ENCODE results near the gene CASD1. TPM values are rescaled to one million over a fixed set of nuclear protein-coding genes. Genes with fewer than 3 reads are reported as not detected.

The CASD1 gene
- polyA plus RNA-seq, 1 donor from 2014 or later: 9.8 TPM

DNA sequence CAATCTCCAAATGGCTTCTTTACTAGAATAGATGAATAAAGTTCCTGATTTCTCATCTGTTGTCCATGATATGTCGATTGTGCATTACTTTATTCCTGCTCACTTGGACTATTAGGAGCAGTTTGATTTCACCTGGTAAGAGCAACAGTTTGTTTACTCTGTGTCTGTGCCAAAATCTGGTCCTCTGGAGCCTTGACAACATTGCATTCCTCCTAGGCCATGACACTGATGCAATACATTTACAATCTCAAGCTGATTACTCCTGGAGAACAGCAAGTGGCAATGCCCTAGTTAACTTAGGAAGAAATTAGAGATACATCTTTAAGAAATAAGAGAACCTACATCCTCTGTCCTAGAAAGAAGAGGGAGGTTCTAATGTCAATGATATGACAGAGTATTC is 74.5 kb downstream of the CASD1 start:
- H3K36me3 Mint-ChIP-seq: peaks cover 9% of the 10 kb centered on the region
- H3K27me3 Mint-ChIP-seq: no peaks in the 10 kb centered on the region
- peaks cover 0 to 1% (median 0%) of the 10 kb centered on the region in 3 donors for H3K4me1 Mint-ChIP-seq
- H3K4me3 Mint-ChIP-seq: no peak overlapping the region
- no peak overlapping the region for H3K27ac Mint-ChIP-seq
- peaks cover 0 to 5% (median 4%) of the 10 kb centered on the region in 3 donors for H3K9me3 Mint-ChIP-seq

DNA sequence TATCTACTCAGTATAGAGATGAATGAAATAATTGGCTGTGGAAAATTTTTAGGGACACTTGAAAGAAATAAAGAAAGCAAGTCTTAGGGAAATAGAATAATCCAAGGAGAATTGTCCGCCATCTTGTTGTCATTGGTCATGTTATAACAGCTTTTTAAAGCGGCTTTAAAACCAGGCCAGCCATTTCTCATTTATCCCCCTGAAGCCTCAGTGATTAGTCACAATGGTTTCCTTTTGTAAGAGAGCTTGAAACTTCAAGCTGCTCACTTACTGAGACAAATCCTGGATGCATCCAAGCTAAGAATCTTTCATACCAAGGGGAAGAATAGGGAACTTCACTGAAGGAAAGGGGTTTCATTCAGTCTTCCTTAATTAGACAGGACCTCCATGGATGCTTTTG is 78.5 kb downstream of the CASD1 start:
- Mint-ChIP-seq H3K9me3 (no peaks in the 10 kb centered on the region), H3K36me3 (no peaks in the 10 kb centered on the region), H3K4me3 (no peak overlapping the region), H3K4me1 (peaks cover 7 to 16% (median 14%) of the 10 kb centered on the region in 3 donors), H3K27me3 (no peaks in the 10 kb centered on the region), H3K27ac (no peak overlapping the region)

DNA sequence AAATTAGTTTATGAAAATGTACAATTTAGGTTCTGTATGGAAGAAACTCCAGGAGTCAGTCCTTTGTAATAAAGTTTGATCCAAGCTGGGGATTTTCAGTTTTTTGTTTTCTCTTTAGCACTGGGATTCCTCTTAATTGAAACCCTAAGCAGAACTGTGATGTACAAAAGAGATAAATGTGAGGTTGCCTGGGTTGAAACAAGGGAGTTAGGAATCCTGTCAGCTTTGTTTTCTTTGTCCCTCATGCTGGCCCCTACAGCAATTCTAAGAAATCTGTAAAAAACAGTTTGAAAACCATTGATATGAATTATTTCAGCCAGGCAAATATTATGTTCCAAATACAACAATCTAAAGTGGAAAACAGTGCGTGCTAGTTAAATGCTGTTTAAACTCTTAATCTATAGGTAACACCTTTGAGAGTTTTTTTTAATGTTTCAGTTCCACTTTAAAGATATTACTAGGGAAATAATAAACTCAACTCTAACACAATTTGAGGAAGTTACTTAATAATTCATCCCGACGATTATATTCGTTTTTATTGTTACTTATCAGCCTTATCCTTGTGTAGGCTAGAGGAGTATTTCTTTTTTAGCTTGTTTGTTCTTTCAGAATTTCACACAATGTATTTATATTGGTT is 81.0 kb downstream of the CASD1 start:
- peak overlapping the region; percentile 49 to 92 (median 82) for H3K4me3 Mint-ChIP-seq

DNA sequence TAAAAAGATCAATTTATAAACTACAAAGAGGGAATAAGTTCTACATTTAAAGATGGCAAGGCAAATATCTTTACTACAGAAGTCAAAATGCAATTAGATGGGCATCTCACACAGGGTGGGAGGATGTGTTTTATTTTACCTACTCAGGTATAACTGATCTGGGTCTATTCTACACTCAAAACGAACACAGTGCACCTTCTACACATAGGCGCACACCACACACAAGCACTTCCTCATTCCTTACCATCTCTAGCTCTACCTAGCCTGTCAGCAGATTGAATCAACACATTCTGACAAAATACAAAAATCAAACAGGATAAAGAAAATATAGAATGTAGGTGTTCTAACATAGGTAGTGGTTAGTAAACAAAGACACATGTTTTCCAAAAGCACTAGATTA is 81.6 kb downstream of the CASD1 start:
- Mint-ChIP-seq H3K36me3 (no peaks in the 10 kb centered on the region), H3K27ac (peak overlapping the region in 1 of 3 donors; percentile 57), H3K4me1 (peaks cover 7 to 16% (median 14%) of the 10 kb centered on the region in 3 donors), H3K27me3 (no peaks in the 10 kb centered on the region), H3K4me3 (peak overlapping the region; percentile 49 to 92 (median 82)), H3K9me3 (no peaks in the 10 kb centered on the region)

More for the DNA sequence above, 81.0 kb downstream of the CASD1 start:
- Mint-ChIP-seq H3K4me1 (peaks cover 7 to 16% (median 14%) of the 10 kb centered on the region in 3 donors), H3K9me3 (no peaks in the 10 kb centered on the region), H3K27ac (peak overlapping the region in 1 of 3 donors; percentile 57), H3K36me3 (no peaks in the 10 kb centered on the region), H3K27me3 (no peaks in the 10 kb centered on the region)

DNA sequence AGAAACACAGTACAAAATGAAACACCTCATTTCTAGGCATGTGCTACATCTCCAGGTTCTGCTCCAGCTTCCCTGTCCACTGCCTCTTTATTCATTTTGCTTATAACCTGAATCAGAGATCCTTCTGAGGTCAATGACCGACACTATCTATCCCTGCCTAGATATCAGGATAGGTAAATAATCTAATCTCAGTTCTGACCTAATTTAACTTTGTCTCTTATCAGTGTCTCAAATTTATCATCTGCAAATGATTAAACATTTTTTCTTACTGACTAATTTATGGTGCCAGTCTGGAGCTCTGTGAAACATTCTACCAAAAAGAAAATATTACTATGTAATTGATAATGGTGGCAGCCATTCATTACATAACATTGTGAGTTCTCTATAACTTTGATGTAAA is 85.3 kb downstream of the CASD1 start:
- no peak overlapping the region for H3K4me3 Mint-ChIP-seq
- H3K27ac Mint-ChIP-seq: no peak overlapping the region
- no peaks in the 10 kb centered on the region for H3K27me3 Mint-ChIP-seq
- peaks cover 7 to 16% (median 14%) of the 10 kb centered on the region in 3 donors for H3K4me1 Mint-ChIP-seq
- H3K36me3 Mint-ChIP-seq: no peaks in the 10 kb centered on the region
- H3K9me3 Mint-ChIP-seq: no peaks in the 10 kb centered on the region

DNA sequence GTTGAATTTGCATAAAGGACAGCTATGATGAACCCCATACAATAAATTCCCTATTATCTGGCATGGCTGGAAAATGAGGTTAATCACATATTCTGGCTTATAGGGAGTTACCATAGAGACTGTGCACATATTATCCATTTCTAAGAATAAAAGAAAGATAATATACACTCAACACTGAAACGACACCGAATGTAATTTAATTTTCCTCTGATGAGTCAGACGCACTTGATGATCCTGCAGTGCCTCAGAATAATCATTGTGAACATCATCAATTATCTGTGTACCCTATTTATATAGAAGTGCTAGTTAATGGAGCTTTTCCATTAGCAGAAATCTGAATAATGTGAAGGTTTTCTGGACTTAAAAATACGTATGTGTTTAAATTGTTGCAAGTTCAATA is 86.1 kb downstream of the CASD1 start:
- peaks cover 3 to 12% (median 8%) of the 10 kb centered on the region in 3 donors for H3K4me1 Mint-ChIP-seq
- no peaks in the 10 kb centered on the region for H3K9me3 Mint-ChIP-seq
- no peak overlapping the region for H3K4me3 Mint-ChIP-seq
- no peaks in the 10 kb centered on the region for H3K27me3 Mint-ChIP-seq
- H3K36me3 Mint-ChIP-seq: no peaks in the 10 kb centered on the region
- no peak overlapping the region for H3K27ac Mint-ChIP-seq

DNA sequence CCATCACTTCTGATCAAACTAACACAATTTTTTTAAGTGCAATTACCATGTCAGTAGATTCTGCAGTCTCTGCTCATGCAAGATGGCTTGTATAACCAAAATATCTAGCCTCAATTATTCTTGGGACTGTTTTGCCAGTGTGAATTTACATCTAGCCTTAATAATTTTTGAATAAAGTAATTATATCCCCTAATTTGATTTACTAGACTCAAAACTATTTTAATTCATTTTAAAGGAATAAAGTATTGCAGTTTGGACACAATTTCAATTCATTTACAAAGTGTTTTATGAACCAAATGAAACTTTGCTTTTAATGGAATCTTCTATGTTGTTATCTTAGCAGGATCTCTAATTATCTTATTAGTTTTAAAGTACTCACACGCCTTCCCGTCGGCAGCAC is 90.7 kb downstream of the CASD1 start:
- Mint-ChIP-seq H3K4me1 (no peaks in the 10 kb centered on the region), H3K27me3 (no peaks in the 10 kb centered on the region), H3K36me3 (peaks cover 2% of the 10 kb centered on the region), H3K27ac (no peak overlapping the region), H3K4me3 (no peak overlapping the region), H3K9me3 (no peaks in the 10 kb centered on the region)

DNA sequence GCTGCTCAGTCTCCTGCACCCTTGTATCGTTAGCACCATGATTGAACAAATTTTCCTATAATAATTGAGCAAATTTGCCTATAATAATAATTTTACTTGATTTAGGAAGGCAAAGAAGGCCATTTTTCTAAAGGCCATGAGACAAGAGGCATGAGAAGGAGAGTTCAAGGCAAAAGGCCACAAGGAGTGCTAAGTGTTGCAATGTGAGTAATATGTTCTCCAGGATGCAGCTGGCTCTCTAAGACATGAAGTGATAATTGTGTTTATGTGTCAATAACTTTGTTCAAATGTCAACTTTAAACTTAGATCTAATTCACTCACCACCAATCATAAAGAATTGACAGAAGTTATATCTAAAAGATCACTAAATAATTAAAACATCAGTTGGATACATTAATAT is 92.6 kb downstream of the CASD1 start:
- H3K27ac Mint-ChIP-seq: no peak overlapping the region

DNA sequence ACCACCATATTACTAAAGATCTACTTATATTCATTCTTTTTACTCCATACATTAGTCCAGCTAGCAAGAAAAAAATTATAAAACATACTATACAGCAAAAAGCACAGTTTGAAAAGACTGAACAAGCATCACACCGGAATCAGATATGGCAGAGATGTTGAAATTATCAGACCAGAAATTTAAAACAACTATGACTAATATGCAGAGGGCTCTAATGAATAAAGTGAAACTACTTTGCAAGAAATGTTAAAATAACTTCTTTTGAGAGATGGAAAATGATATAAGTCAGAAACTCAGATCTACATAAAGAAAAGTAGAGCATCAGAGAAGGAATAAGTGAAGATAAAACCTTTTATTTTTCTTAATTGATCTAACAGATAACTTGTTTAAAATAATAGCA is 95.4 kb downstream of the CASD1 start:
- Mint-ChIP-seq H3K36me3 (peaks cover 2% of the 10 kb centered on the region), H3K27ac (no peak overlapping the region), H3K4me1 (no peaks in the 10 kb centered on the region), H3K27me3 (no peaks in the 10 kb centered on the region), H3K9me3 (peaks cover 3 to 5% (median 4%) of the 10 kb centered on the region in 3 donors), H3K4me3 (no peak overlapping the region)

More for the DNA sequence above, 92.6 kb downstream of the CASD1 start:
- Mint-ChIP-seq H3K9me3 (peaks cover 3 to 4% (median 3%) of the 10 kb centered on the region in 3 donors), H3K27me3 (no peaks in the 10 kb centered on the region), H3K4me3 (no peak overlapping the region), H3K4me1 (no peaks in the 10 kb centered on the region), H3K36me3 (peaks cover 2% of the 10 kb centered on the region)

Other genes with a start within 250 kb of the CASD1 start
- not detected for gene COL1A2, start 114.9 kb upstream of the CASD1 start, polyA plus RNA-seq
- gene SGCE, start 146.3 kb downstream of the CASD1 start, polyA plus RNA-seq: 9.0 TPM